Umbilical cord (tissue), 2 donors: ENCODE measurements around the gene PDE7B. TPM values are rescaled to one million over a fixed set of nuclear protein-coding genes. Genes with fewer than 3 reads are reported as not detected.
"Not testable (repeated sequence)": the region's sequence is repeated elsewhere in the genome, so short reads cannot be mapped to it uniquely, and the experiment has no call there.

Experiments used
- DNase-seq: peaks from one replicate; pipeline ENCODE4 v3.0.0-alpha.2; 2015; ENCODE audit warnings: low spot score
- total RNA-seq: library from RNA; depleted of rRNA; stranded (reverse); fragments of >200 nt; gene quantifications from one replicate; pipeline ENCODE4 v1.2.3, GENCODE V29; 2014; ENCODE audit warnings: low replicate concordance; ENCODE audit not compliant: insufficient read depth

Gene PDE7B
- total RNA-seq, 1 donor from 2014 or later, result 22.9 TPM

GRCh38 chr6:136180704-136181511 lies 329.4 kb downstream of the PDE7B start:
- peak; percentile 30 for DNase-seq

GRCh38 chr6:136181512-136181833 lies 330.0 kb downstream of the PDE7B start:
- no peak for DNase-seq

DNA sequence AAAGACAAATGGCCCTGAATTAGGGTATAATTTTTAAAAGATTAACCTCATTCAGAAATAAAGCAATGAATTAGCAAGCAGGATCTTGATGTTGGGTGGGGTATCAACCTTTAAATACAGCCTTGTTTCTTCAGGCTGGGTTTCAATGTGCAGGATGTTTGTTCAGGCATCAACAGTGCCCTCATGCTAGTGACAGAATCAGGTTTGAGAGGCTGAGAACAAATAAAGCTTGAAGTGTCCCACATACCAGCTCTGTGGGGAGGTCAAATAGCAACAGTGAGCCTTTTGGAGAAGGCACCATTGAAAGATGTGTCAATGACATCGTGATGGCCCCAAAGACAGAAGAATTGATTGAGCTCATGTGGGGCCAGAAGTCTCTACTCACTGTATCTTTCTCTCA lies 330.4 kb downstream of the PDE7B start:
- no peak for DNase-seq

DNA sequence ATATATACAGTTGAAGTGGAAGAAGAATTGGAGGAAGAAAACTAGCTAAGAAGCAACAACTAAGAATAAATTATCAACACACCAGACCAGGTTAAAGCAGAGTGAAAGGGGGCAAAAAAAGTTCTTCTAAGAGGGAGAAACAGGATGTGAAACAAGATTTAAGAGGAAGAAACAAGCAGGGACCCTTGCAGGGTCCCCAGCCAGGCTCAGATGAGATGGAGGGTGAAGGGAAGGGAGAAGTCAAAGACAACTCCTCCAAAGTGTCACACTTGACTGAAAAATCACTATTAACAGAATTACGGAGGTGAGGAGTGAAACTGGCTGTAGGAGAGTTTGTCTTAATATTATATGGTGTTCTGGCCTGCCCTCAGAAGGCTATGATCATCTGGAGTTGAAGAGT lies 333.2 kb downstream of the PDE7B start:
- DNase-seq, result no peak

DNA sequence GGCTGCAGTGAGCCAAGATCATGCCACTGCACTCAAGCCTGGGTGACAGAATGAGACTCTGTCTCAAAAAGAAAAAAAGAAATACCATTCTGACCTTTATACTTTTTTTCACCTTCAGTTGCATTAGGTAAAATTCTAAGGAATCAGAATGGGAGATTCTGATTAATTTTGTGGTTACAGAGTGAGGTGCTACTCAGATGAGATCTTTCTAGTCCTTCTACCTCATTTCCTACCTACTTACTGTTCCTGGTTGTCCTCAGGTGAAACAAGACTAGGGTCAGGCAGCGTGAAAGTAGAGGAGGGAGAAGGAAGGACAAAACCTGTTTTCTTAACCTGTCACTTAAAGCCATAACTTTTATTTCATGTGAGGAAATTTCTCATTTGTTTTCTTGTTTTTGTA lies 334.9 kb downstream of the PDE7B start:
- no peak for DNase-seq

DNA sequence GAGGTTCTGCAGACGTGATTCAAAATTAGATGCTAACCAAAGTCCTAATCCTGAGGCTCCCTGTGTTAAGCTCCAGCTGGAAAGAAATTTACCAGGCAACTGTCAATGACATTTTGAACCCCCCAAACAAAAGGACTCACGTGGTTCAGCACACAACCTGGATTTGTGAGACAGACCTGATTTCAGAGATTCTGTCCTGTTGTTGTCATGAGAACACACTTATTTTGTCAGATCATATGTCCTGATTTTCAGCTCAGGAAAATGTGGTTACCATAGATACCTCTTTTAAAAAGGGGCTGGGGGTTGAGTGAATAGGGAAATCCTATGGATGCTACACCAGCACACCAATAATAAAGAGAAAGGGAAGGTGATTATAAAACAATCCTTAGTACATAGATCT lies 337.0 kb downstream of the PDE7B start:
- no peak for DNase-seq

DNA sequence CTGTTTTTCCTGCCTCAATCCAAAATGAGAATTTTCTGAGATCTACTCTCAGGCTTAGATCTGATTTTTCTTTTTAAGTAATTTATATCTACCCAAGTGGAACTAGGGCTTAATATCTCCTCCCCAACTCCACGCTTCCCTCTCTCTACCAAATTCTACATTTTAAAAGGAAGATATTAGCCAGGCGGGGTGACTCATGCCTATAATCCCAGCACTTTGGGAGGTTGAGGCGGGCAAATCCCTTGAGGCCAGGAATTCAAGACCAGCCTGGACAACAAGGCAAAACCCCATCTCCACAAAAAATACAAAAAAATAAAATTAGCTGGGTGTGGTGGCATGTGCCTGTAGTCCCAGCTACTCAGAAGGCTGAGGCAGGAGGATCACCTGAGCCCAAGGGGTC lies 337.6 kb downstream of the PDE7B start:
- peak; percentile 93 for DNase-seq

DNA sequence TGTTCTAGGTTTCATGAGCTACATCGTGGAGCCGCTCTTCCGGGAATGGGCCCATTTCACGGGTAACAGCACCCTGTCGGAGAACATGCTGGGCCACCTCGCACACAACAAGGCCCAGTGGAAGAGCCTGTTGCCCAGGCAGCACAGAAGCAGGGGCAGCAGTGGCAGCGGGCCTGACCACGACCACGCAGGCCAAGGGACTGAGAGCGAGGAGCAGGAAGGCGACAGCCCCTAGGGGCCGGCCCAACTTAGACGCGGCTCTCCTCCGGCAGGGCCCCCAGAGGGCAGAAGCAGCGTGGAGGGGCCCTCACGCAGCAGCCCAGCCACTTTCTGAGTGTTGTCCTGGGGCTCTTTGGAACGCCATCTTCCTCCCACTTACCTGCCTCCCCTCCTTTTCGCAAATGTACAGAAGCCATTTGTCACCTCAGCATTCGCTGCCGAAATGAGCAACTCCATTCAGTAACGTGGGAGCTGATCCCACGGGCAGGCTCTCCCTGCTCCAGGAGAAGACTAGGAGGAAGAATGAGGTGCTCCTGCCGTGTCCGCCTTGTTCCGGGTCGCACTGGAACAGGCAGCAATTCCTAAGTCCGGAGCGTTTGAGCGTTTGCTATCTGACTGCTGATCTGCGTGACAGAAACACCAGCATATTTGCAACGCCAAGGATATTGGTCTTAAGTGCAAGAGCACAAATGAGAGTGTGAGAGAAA lies 340.3 kb downstream of the PDE7B start:
- no peak for DNase-seq

DNA sequence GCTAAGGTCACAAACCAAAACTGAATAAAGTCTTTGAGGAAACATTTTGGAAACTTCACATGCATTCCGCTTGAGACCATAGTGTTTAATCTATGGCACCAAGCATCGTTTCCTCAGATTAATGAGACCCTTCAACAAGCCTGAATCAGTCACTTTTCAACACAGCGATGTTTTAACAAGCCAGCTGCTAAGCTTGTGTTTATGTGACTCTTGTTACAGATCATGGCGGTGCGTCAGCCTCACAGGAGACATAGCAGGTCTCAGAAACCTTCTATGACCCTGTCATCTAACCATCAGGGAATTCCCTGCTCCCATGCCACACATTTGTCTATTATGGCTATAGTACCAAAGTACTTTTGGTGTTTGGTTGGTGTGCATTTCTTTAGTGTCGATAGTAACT lies 341.4 kb downstream of the PDE7B start:
- DNase-seq, result no peak

DNA sequence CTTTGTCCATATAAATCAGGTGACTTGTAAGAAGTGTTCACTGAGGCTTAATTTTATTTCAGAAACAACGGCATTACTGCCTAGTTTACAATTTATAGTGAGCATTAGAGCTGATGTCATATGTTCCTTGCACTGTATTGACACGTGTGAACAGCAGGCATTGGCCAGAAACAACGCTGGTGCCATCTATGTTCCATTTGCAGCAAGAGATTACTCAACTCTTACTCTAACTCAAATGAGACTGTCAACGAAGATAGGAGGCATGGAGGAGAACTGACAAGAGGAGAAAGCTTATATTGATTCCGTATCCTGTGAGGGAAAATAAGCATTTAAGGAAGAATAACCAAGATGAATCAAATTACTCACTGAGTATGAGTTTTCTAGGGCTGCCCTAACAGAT lies 350.2 kb downstream of the PDE7B start:
- DNase-seq, result no peak

DNA sequence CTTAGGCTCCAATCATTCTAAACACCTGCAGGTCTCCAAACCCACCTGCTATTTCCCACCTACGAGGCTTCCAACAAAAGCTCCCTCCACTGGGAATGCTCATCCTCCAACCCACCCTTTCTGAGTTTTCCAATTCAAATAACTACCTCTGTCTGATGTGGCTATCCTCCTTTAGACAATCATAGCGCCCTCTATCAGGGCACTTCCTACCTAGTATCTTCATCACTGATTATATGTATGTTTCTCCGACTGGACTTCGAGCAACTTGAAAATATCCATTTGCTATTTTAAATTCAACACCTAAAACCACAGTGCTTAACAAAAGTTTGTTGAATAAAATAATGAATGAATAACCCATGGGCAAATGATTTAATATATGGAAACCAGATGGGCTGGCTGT lies 357.3 kb downstream of the PDE7B start:
- DNase-seq, result no peak

- DNase-seq, result no peak
Measured at GRCh38 chr6:136209496-136209895, 358.0 kb downstream of the PDE7B start.

DNA sequence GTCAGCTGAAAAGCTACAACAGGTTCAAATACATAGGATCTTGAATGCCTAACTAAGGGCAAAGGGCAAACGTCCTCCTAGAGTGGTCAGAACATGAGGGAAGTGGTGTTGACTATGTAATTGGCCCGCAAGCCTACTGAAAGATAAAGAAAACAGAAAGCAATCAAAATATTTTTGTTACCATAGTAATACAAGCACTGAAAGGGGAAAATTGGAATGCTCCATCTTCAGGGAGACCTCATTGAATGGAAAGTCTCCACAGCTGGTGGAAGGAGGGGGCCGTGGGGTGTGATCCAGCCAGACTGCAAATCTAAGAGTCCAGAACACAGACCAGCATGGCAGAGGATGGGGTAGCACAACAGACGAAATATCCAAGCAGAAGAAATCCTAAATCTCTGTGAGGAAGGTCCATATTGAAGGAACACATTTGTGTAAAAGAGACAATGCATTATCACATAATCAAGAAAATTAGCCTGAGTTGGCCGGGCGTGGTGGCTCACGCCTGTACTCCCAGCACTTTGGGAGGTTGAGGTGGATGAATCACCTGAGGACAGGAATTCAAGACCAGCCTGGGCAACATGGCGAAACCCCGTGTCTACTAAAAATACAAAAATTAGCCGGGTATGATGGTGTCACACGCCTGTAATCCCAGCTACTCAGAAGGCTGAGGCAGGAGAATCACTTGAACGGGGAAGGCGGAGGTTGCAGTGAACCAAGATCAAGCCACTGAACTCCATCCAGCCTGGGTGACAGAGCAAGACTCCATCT lies 359.1 kb downstream of the PDE7B start:
- no peak for DNase-seq

GRCh38 chr6:136212608-136213007 lies 361.1 kb downstream of the PDE7B start:
- no peak for DNase-seq

GRCh38 chr6:136213012-136213539 lies 361.6 kb downstream of the PDE7B start:
- peak; percentile 85 for DNase-seq

DNA sequence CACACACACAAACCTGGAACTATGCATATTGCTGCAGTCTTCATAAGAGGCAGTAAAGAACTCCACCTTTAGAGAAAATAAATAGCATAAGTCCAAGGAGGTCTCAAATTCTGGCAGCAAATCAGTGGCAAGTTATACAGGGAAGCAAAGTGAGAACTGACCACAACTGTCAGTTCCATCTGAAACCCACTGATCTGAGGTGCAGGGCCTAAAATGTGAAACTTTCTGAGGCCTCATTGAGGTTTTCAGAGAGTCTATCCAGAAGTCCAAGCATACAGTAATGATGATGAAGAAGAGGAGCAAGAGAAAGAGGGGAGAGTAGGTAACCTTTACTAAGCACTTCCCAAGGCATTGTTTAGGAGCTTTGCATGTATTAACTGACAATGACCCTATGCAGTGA lies 362.4 kb downstream of the PDE7B start:
- no peak for DNase-seq

DNA sequence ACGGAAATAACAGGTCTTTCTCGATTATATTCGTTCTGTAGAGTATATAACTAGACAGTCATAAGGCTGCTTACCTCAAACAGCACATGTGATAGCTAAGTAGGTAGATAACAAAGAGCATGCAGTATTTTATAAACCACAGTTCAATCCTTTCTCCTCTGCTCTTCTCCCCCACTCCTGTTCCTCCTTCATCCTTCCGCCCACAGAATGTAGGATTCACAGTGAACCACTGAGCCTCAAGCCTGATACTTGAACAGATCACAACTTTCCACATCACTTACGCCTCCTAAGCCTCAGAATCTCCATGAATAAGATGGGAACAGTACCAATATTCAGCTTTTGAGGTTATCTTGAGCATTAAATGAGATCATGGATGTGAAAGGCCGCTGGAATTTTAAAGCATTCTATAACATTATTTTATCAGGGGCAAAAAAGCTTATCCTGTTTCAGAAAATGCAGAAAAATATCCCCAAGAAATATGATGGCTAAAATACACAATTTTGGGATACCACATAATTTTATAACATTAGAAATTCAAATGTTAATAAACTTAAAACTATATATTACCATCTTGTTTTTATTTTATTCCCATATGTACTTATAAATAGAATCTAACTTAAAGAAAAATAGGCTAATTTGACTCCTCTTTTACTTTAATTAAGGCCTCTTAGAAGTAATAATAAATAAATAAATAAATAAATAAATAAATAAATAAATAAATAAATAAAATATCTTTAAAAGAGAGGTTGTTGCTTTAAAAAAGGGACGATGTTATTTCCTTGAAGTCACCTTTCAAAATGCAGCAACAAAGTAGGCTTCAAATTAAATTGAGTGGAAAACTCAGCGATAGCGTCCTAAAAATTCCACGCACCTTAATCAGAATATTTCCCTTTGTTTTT lies 365.3 kb downstream of the PDE7B start:
- DNase-seq, result peak; percentile 95

DNA sequence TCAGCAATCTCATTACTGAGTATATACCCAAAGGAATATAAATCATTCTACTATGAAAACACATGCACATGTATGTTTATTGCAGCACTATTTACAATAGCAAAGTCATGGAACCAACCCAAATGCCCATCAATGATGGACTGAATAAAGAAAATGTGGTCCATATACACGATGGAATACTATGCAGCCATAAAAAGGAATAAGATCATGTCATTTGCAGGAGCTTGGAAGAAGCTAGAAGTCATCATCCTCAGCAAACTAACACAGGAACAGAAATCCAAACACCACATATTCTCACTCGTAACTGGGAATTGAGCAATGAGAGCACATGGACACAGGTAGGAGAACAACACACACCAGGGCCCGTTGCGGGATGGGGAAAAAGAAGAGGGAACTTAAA lies 373.5 kb downstream of the PDE7B start:
- not testable (repeated sequence) for DNase-seq

- no peak for DNase-seq
Measured at GRCh38 chr6:136225496-136225895, 374.0 kb downstream of the PDE7B start.

- DNase-seq, result peak; percentile 57
Measured at GRCh38 chr6:136226027-136226673, 374.6 kb downstream of the PDE7B start.
